ENCODE measurements around the gene ACTC1.

ACTC1 gene

GRCh38 chr15:34793071-34793470, 2.3 kb downstream of the ACTC1 start:
- Mint-ChIP-seq H3K27me3 (peaks cover 57 to 91% of the 10 kb centered on the region in 2 donors), H3K27ac (no peak overlapping the region), H3K36me3 (ENCODE audit: insufficient read depth) (no peaks in the 10 kb centered on the region), H3K9me3 (no peaks in the 10 kb centered on the region), H3K4me3 (no peak overlapping the region), H3K4me1 (ENCODE audit: low read depth in 2 of 2) (peaks cover 0 to 3% of the 10 kb centered on the region in 2 donors)
- DNase-seq, result no peak
- ATAC-seq (replicated peaks), result no peak

GRCh38 chr15:34791701-34792100, 3.6 kb downstream of the ACTC1 start:
- DNase-seq, result no peak
- no peak for ATAC-seq (replicated peaks)
- Mint-ChIP-seq H3K9me3 (no peaks in the 10 kb centered on the region), H3K36me3 (ENCODE audit: insufficient read depth) (no peaks in the 10 kb centered on the region), H3K4me1 (ENCODE audit: low read depth in 2 of 2) (peaks cover 0 to 3% of the 10 kb centered on the region in 2 donors), H3K27me3 (peaks cover 48 to 84% of the 10 kb centered on the region in 2 donors), H3K4me3 (no peak overlapping the region), H3K27ac (no peak overlapping the region)

DNA sequence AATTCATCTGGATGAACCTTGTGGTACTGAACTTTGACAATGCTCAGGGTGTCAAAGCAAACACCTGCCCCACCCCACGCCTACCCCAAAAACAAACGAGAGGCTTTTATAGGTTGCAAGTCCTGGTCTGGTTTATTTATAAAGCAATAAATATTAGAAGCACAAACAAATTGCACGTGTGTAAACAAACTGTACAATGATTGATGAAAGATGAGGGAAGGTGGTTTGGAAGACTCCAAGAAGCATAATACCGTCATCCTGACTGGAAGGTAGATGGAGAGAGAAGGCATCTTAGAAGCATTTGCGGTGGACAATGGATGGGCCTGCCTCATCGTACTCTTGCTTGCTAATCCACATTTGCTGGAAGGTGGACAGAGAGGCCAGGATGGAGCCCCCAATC, 5.2 kb downstream of the ACTC1 start:
- Mint-ChIP-seq H3K27ac (no peak overlapping the region), H3K4me3 (no peak overlapping the region), H3K4me1 (ENCODE audit: low read depth in 2 of 2) (peaks cover 0 to 2% of the 10 kb centered on the region in 2 donors), H3K9me3 (no peaks in the 10 kb centered on the region), H3K36me3 (ENCODE audit: insufficient read depth) (no peaks in the 10 kb centered on the region), H3K27me3 (peaks cover 39 to 80% of the 10 kb centered on the region in 2 donors)
- no peak for DNase-seq
- ATAC-seq (replicated peaks), result no peak

GRCh38 chr15:34789326-34789725, 6.0 kb downstream of the ACTC1 start:
- Mint-ChIP-seq H3K27me3 (peaks cover 39 to 80% of the 10 kb centered on the region in 2 donors), H3K9me3 (no peaks in the 10 kb centered on the region), H3K27ac (no peak overlapping the region), H3K36me3 (ENCODE audit: insufficient read depth) (no peaks in the 10 kb centered on the region), H3K4me3 (no peak overlapping the region), H3K4me1 (ENCODE audit: low read depth in 2 of 2) (no peaks in the 10 kb centered on the region)
- ATAC-seq (replicated peaks) (no peak), DNase-seq (no peak)

- Mint-ChIP-seq H3K9me3 (no peaks in the 10 kb centered on the region), H3K27me3 (peaks cover 19 to 79% of the 10 kb centered on the region in 2 donors), H3K4me3 (no peak overlapping the region), H3K36me3 (ENCODE audit: insufficient read depth) (no peaks in the 10 kb centered on the region), H3K27ac (no peak overlapping the region), H3K4me1 (ENCODE audit: low read depth in 2 of 2) (no peaks in the 10 kb centered on the region)
- no peak for DNase-seq
- no peak for ATAC-seq (replicated peaks)
Observed at GRCh38 chr15:34786206-34786605, 9.1 kb downstream of the ACTC1 start.

DNA sequence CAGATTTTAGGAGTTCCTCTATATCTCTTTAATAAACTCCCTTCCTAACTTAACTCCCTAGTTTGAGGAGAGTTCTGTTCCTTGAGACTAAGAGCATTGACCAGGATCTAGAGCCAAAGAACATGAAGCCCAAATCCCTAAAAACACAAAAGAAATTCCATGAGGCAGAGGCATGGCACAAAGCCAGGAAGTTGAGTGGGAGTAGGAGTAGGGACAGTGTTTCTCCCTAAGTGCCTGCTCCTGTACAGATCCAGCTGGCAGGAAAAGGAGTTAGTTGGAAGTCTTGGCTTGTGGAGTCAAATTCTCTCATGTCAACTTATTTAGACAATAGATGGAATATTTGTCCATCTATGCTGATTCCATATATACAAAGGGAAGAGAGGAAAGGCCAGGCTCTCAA, 11.4 kb downstream of the ACTC1 start:
- Mint-ChIP-seq H3K4me3 (no peak overlapping the region), H3K36me3 (ENCODE audit: insufficient read depth) (no peaks in the 10 kb centered on the region), H3K27me3 (peaks cover 14 to 57% of the 10 kb centered on the region in 2 donors), H3K4me1 (ENCODE audit: low read depth in 2 of 2) (no peaks in the 10 kb centered on the region), H3K27ac (no peak overlapping the region), H3K9me3 (no peaks in the 10 kb centered on the region)
- DNase-seq (no peak), ATAC-seq (replicated peaks) (no peak)

DNA sequence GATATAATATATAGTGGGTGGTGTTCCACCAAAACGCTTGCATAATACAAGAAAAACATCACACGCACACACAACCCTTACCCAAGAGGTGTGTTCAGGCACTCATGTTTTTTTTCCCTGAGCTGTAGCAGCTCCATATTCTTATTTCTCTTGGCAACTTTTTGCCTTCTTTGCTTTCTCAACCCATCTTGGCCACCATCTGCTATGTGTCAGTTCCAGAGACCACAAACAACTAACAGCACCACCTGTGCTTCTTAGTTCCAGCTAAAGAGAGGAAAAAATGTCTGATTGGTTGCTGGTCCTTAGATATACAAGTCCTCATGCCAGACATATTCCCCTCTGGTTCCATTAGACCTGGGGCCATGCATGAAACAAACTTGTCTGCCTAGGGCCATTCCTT, 11.9 kb downstream of the ACTC1 start:
- H3K36me3 Mint-ChIP-seq (ENCODE audit: insufficient read depth), result no peaks in the 10 kb centered on the region
- H3K9me3 Mint-ChIP-seq, result no peaks in the 10 kb centered on the region
- no peaks in the 10 kb centered on the region for H3K4me1 Mint-ChIP-seq (ENCODE audit: low read depth in 2 of 2)
- ATAC-seq (replicated peaks) (no peak), DNase-seq (no peak)
- no peak overlapping the region for H3K4me3 Mint-ChIP-seq
- H3K27me3 Mint-ChIP-seq, result peaks cover 14 to 55% of the 10 kb centered on the region in 2 donors
- H3K27ac Mint-ChIP-seq, result no peak overlapping the region

DNA sequence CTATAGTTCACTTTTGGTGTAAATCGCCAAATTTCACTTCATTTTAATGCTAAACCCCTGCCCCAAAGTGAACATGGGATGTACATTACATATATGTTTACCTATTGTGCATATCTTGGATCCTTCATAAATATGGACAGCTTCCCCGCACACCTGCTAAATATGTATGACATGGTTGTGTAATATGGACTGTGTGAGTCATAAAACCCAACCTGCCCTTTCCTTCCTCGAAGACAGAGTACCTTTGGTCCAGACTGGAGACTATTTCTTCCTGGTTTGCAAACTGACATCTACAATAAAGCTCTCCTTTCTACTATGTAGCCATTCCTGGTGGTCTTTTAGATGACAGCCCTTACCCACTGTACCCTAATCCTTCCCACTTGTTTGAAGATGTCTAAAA, 12.4 kb downstream of the ACTC1 start:
- DNase-seq (no peak), ATAC-seq (replicated peaks) (no peak)
- no peaks in the 10 kb centered on the region for H3K36me3 Mint-ChIP-seq (ENCODE audit: insufficient read depth)
- H3K4me3 Mint-ChIP-seq, result no peak overlapping the region
- no peak overlapping the region for H3K27ac Mint-ChIP-seq
- H3K4me1 Mint-ChIP-seq (ENCODE audit: low read depth in 2 of 2), result no peaks in the 10 kb centered on the region
- H3K27me3 Mint-ChIP-seq, result peaks cover 14 to 55% of the 10 kb centered on the region in 2 donors
- H3K9me3 Mint-ChIP-seq, result no peaks in the 10 kb centered on the region

- Mint-ChIP-seq H3K27ac (no peak overlapping the region), H3K4me3 (no peak overlapping the region), H3K4me1 (ENCODE audit: low read depth in 2 of 2) (no peaks in the 10 kb centered on the region), H3K27me3 (peaks cover 14 to 44% of the 10 kb centered on the region in 2 donors), H3K36me3 (ENCODE audit: insufficient read depth) (no peaks in the 10 kb centered on the region), H3K9me3 (no peaks in the 10 kb centered on the region)
- no peak for ATAC-seq (replicated peaks)
- no peak for DNase-seq
Observed at GRCh38 chr15:34780725-34781124, 14.6 kb downstream of the ACTC1 start.

DNA sequence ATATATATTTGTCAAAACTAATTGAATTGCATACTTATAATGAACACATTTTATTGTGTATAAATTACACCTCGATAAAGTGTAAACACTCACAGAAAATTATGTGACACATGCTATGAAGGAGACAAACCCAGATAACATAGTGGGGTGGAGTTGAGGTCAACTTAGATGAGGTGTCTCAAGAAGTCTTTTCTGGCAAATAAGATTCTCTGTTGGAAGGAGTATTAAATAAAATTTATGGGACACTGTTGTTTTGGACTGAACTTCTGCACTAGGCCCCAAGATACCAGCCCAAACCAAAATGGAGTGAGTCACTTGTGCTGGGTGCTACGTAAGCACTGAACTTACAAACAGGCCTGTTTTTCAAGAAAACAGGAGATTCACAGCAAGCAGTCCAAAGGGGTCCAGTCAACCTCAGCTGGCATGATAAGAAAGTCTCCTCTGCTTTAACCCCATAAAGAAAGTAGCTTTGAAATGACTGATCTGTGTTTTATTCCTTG, 18.7 kb downstream of the ACTC1 start:
- Mint-ChIP-seq H3K4me3 (no peak overlapping the region), H3K4me1 (ENCODE audit: low read depth in 2 of 2) (no peaks in the 10 kb centered on the region), H3K9me3 (no peaks in the 10 kb centered on the region), H3K27ac (no peak overlapping the region), H3K36me3 (ENCODE audit: insufficient read depth) (no peaks in the 10 kb centered on the region), H3K27me3 (peaks cover 3 to 21% of the 10 kb centered on the region in 2 donors)
- DNase-seq, result no peak
- no peak for ATAC-seq (replicated peaks)

GRCh38 chr15:34773917-34774316, 21.4 kb downstream of the ACTC1 start:
- H3K27me3 Mint-ChIP-seq, result peaks cover 28 to 37% of the 10 kb centered on the region in 2 donors
- ATAC-seq (replicated peaks) (no peak), DNase-seq (no peak)
- no peak overlapping the region for H3K4me3 Mint-ChIP-seq
- no peaks in the 10 kb centered on the region for H3K4me1 Mint-ChIP-seq (ENCODE audit: low read depth in 2 of 2)
- H3K36me3 Mint-ChIP-seq (ENCODE audit: insufficient read depth), result no peaks in the 10 kb centered on the region
- no peaks in the 10 kb centered on the region for H3K9me3 Mint-ChIP-seq
- no peak overlapping the region for H3K27ac Mint-ChIP-seq

- Mint-ChIP-seq H3K4me1 (ENCODE audit: low read depth in 2 of 2) (no peaks in the 10 kb centered on the region), H3K9me3 (no peaks in the 10 kb centered on the region), H3K4me3 (no peak overlapping the region), H3K27ac (no peak overlapping the region), H3K27me3 (peaks cover 28 to 37% of the 10 kb centered on the region in 2 donors), H3K36me3 (ENCODE audit: insufficient read depth) (no peaks in the 10 kb centered on the region)
- DNase-seq (no peak), ATAC-seq (replicated peaks) (no peak)
Observed at GRCh38 chr15:34773013-34773412, 22.3 kb downstream of the ACTC1 start.

GRCh38 chr15:34772312-34772711, 23.0 kb downstream of the ACTC1 start:
- no peak for DNase-seq
- H3K9me3 Mint-ChIP-seq, result no peaks in the 10 kb centered on the region
- H3K4me1 Mint-ChIP-seq (ENCODE audit: low read depth in 2 of 2), result no peaks in the 10 kb centered on the region
- no peaks in the 10 kb centered on the region for H3K36me3 Mint-ChIP-seq (ENCODE audit: insufficient read depth)
- H3K27me3 Mint-ChIP-seq, result peaks cover 28 to 37% of the 10 kb centered on the region in 2 donors
- H3K27ac Mint-ChIP-seq, result no peak overlapping the region
- no peak overlapping the region for H3K4me3 Mint-ChIP-seq
- ATAC-seq (replicated peaks), result no peak

DNA sequence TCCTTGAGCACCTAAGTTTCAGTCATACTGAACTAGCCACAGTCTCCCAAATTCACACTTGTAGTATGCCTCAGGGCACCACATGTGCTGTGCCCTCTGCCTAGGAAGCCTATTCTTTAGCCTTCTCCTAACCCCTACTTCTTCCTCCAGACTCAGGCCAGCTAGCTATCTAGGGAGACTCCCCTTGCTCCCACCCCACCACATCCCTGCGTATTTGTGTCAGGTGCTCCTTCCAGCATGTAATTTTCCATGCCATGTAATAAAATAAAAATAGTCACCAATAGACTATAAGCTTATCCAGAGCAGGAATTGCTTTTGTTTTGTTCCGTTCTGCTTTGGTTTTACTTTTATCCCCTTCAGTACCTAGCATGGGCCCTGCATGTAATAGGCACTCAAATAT, 25.6 kb downstream of the ACTC1 start:
- no peak for DNase-seq
- Mint-ChIP-seq H3K4me1 (ENCODE audit: low read depth in 2 of 2) (no peaks in the 10 kb centered on the region), H3K27ac (no peak overlapping the region), H3K36me3 (ENCODE audit: insufficient read depth) (no peaks in the 10 kb centered on the region), H3K4me3 (no peak overlapping the region), H3K27me3 (peaks cover 28 to 32% of the 10 kb centered on the region in 2 donors), H3K9me3 (no peaks in the 10 kb centered on the region)
- ATAC-seq (replicated peaks), result no peak

- no peaks in the 10 kb centered on the region for H3K4me1 Mint-ChIP-seq (ENCODE audit: low read depth in 2 of 2)
- DNase-seq, result no peak
- no peaks in the 10 kb centered on the region for H3K9me3 Mint-ChIP-seq
- no peak for ATAC-seq (replicated peaks)
- H3K4me3 Mint-ChIP-seq, result no peak overlapping the region
- H3K36me3 Mint-ChIP-seq (ENCODE audit: insufficient read depth), result no peaks in the 10 kb centered on the region
- H3K27ac Mint-ChIP-seq, result no peak overlapping the region
- H3K27me3 Mint-ChIP-seq, result peaks cover 28 to 35% of the 10 kb centered on the region in 2 donors
Observed at GRCh38 chr15:34768530-34768929, 26.8 kb downstream of the ACTC1 start.

All from effector memory CD8-positive, alpha-beta T cell (primary cell).